ENCODE results near the gene ZNF497. TPM values are rescaled to one million over a fixed set of nuclear protein-coding genes. Genes with fewer than 3 reads are reported as not detected.

Gene ZNF497
- total and polyA plus RNA-seq, 2 of the 13 experiments (the other 11 are each of a cell fraction or from before 2014, with no cell fraction given) = 1.5 to 1.9 TPM

DNA sequence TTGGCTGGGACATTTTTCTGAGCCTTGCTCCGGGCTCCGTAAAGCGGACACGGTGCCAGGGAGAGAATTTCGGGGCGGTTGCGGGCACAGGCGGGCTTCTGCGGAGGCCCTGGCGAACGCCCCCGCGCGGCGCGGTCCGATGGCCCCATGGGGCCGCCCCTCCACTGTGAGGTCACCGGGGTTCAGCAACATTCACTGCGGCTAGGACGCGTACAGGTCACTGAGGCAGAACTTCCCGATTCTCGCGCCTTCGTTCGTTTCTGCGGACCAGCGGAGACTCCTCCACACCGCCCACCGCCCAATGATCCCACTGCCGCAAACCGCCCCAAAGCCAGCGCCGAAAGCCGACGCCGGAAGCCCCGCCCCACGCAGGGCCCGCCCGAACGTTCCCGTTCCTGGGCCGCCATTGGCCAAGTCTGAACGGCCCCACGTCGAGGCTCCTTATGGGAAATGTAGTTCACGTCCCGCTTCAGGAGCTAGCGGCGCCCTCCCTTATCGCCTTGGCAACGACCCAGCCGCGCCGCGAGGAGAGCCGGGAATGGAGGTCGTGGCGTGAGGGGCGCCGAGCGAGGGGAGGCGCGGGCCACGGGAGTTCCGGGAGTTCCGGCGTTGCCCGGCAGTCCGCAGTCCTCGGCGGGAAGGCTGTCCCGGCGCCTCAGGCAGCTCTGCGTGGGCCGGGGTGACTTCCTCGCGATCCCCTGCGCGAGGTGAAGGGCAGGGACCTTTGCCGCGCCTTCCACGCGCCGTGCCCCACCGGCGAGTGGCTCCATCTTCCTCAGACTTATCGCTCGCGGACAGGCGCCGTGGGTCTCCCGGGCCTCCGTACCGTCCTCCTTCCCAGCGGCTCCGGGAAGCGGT, 45.8 kb upstream of the ZNF497 start, which contains the start of gene ZNF584 (continued):
- TF ChIP-seq ZNF598 (CRISPR knock-in tag; IDR thresholded peaks at IDR 0.05; ENCODE audit: borderline replicate concordance) (0 out of 2 replicates have a peak, but pooled peaks have one; percentile 60), MIER2 (CRISPR knock-in tag; IDR thresholded peaks at IDR 0.05) (no peak), HMGA1 (CRISPR knock-in tag; conservative IDR thresholded peaks at IDR 0.05) (no peak), TCF7 (IDR thresholded peaks at IDR 0.05; ENCODE audit: low read depth) (no peak), DNMT1 (CRISPR knock-in tag; IDR thresholded peaks at IDR 0.05) (no peak; the same call in 1 of the 2 replicates), ATF3 (CRISPR knock-in tag; IDR thresholded peaks at IDR 0.05) (peak; percentile 6; the same call in 1 of the 2 replicates), PCBP1 (IDR thresholded peaks at IDR 0.05; ENCODE audit: borderline replicate concordance, low read depth, low read length) (no peak), ZNF101 (CRISPR knock-in tag; IDR thresholded peaks at IDR 0.05; ENCODE audit: borderline replicate concordance, low read depth) (no peak), ZNF317 (CRISPR knock-in tag; IDR thresholded peaks at IDR 0.05) (no peak; the same call in 1 of the 2 replicates), RFXAP (CRISPR knock-in tag; IDR thresholded peaks at IDR 0.05; ENCODE audit: borderline replicate concordance) (no peak), RARA (CRISPR knock-in tag; IDR thresholded peaks at IDR 0.05) (no peak), SKI (IDR thresholded peaks at IDR 0.05; ENCODE audit: partially characterized antibody) (no peak), ZNF253 (CRISPR knock-in tag; IDR thresholded peaks at IDR 0.05; ENCODE audit: borderline replicate concordance) (no peak; the same call in 1 of the 2 replicates), HDAC6 (IDR thresholded peaks at IDR 0.05; ENCODE audit: low read depth, low read length) (no peak), ZNF235 (CRISPR knock-in tag; IDR thresholded peaks at IDR 0.05; ENCODE audit: borderline replicate concordance) (peak; percentile 74; the same call in 1 of the 2 replicates), ZNF496 (CRISPR knock-in tag; IDR thresholded peaks at IDR 0.05; ENCODE audit: insufficient replicate concordance) (no peak), ZNF607 (CRISPR knock-in tag; IDR thresholded peaks at IDR 0.05; ENCODE audit: borderline replicate concordance) (peak; percentile 87), RAD21 (CRISPR knock-in tag; IDR thresholded peaks at IDR 0.05) (peak; percentile 36; the same call in 1 of the 2 replicates), NFATC3 (CRISPR knock-in tag; IDR thresholded peaks at IDR 0.05) (no peak), ZBTB20 (CRISPR knock-in tag; IDR thresholded peaks at IDR 0.05; ENCODE audit: borderline replicate concordance, low read depth) (peak; percentile 70; the same call in 1 of the 2 replicates), ZNF639 (CRISPR knock-in tag; conservative IDR thresholded peaks at IDR 0.05) (no peak; the same call in 1 of the 2 replicates), ZNF644 (CRISPR knock-in tag; IDR thresholded peaks at IDR 0.05; ENCODE audit: low read depth) (no peak), DNMT3B (CRISPR knock-in tag; conservative IDR thresholded peaks at IDR 0.05) (no peak), TP53 (CRISPR knock-in tag; conservative IDR thresholded peaks at IDR 0.05) (no peak)
- TF ChIP-seq, protein P1, sequence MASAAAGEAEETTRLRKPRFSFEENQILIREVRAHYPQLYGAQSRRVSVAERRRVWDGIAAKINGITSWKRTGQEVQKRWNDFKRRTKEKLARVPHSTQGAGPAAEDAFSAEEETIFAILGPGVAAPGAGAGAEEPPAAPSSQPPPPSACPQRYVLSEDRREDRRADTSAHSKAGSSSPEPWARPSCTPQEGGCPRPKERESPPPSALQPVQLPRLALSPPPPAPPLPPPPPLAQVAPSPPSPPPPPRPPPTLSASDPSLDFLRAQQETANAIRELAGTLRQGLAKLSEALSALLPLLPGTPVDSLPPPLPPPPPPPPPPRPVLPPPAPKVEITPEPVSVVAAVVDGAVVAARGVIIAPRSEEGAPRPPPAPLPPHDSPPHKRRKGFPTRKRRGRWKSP (CRISPR knock-in tag; IDR thresholded peaks at IDR 0.05) = peak; percentile 65
- TF ChIP-seq, protein P2, sequence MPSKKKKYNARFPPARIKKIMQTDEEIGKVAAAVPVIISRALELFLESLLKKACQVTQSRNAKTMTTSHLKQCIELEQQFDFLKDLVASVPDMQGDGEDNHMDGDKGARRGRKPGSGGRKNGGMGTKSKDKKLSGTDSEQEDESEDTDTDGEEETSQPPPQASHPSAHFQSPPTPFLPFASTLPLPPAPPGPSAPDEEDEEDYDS (CRISPR knock-in tag; IDR thresholded peaks at IDR 0.05) = peak; percentile 70
